ENCODE data around the gene DLL4.

DLL4 gene

DNA sequence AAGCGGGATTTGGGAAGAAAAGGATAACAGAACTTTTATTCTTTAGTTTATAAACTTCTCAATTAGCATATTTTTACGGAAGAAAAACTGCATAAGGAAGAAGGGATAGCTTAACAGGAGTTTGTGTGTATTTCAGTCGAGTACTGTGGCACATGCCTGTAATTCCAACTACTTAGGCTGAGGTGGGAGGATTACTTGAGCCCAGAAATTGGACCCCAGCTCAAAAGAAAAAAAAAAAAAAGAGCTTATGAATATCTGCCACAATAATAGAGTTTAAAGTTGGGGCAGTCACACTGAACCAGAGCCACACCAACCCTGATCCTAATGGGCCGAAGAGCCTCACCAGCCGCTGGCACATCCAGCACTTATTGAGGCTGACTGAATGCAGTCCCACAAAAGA lies 55.3 kb downstream of the DLL4 start:
- TF ChIP-seq, protein P1, sequence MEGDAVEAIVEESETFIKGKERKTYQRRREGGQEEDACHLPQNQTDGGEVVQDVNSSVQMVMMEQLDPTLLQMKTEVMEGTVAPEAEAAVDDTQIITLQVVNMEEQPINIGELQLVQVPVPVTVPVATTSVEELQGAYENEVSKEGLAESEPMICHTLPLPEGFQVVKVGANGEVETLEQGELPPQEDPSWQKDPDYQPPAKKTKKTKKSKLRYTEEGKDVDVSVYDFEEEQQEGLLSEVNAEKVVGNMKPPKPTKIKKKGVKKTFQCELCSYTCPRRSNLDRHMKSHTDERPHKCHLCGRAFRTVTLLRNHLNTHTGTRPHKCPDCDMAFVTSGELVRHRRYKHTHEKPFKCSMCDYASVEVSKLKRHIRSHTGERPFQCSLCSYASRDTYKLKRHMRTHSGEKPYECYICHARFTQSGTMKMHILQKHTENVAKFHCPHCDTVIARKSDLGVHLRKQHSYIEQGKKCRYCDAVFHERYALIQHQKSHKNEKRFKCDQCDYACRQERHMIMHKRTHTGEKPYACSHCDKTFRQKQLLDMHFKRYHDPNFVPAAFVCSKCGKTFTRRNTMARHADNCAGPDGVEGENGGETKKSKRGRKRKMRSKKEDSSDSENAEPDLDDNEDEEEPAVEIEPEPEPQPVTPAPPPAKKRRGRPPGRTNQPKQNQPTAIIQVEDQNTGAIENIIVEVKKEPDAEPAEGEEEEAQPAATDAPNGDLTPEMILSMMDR (conservative IDR thresholded peaks at IDR 0.05): no peak
- no peak for TF ChIP-seq ZFX (IDR thresholded peaks at IDR 0.05)
- H3K27ac ChIP-seq: no peak overlapping the region

DNA sequence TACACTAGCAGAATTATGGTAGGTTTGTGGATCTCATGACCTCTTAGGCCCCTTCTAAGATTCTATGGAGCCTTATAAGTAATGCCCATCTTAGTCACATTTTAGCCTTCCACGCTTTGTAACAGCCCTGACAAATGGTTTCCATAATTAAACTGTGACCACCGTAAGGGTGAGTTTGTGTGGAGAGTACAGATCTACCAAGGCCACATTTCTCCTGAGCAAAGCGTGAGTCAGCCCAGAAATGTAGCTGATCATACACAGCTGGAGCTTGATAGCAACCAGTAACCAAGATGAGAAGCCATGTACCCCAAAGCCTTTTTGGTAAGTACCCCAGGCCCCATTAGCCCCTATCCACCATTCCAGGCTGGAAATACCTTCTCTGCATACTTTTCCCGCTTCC lies 55.8 kb downstream of the DLL4 start:
- no peak overlapping the region for H3K27ac ChIP-seq
- TF ChIP-seq ZFX (IDR thresholded peaks at IDR 0.05): no peak
- TF ChIP-seq, protein P1 (conservative IDR thresholded peaks at IDR 0.05): no peak

DNA sequence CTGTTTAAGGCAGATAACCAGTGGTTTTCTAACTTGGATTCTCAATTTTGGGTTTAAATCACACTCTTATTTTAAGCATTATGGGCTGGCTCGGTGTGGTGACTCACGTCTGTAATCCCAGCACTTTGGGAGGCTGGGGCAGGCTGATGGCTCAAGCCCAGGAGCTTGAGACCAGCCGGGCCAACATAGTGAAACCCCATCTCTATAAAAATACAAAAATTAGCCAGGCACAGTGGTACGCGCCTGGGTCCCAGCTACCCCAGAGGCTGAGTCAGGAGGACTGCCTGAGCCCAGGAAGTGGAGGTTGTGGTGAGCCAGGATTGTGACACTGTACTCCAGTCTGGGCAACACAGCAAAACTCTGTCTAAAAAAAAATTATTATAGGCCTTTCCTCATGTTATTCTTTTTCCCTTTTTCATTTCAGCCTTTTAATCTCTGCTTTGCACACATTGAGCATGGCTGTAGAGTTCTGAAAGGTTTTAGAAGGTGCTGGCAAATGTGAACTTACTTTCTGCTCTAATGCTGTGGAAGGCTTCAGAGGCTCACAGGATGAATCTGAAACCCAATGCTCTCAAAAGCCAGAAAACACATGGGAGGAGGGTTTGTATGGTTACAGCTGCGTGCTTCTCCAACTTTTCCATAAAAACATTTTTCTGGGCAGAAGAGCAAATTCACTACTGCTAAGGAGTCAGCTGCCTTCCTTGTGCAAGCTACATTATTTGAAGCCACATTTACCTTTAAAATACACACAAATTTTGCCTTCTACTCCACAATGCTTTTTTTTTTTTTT lies 56.6 kb downstream of the DLL4 start:
- no peak overlapping the region for H3K27ac ChIP-seq
- TF ChIP-seq, protein P1 (conservative IDR thresholded peaks at IDR 0.05): no peak
- no peak for TF ChIP-seq ZFX (IDR thresholded peaks at IDR 0.05)

DNA sequence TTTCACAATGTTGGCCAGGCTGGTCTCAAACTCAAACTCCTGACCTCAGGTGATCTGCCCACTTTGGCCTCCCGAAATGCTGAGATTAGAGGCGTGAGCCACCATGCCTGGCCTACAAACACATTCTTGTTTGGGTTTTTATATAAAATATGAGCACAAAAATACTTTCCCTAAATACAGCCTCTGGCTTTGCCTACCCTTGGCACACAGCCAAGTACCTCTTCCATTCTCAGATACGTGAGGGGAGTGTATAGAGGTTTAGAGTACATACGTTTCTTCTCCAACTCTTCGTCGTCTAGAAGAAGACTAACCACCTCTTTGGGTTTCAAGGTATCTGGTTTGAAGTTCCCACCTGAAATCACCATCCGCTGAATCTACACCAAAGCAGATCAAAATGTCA lies 57.7 kb downstream of the DLL4 start:
- no peak for TF ChIP-seq ZFX (IDR thresholded peaks at IDR 0.05)
- TF ChIP-seq, protein P1 (conservative IDR thresholded peaks at IDR 0.05): no peak
- H3K27ac ChIP-seq: no peak overlapping the region

DNA sequence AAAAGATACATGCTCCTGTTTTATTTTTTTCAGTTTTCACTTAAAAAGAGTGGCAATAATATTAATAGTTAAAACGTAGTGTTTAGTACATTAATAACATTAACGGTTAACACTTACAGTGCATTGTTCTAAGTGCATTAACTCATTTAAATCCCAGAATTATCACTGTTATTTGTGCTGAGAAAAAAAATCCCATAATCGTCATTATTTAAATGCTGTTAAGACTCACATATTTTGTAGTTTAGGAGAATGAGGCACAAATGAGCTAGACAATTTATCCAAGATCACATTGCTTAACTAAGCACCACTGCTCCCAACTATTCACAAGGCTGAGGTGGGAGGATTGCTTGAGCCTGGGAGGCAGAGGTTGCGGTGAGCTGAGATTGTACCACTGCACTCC lies 59.0 kb downstream of the DLL4 start:
- TF ChIP-seq, protein P1 (conservative IDR thresholded peaks at IDR 0.05): no peak
- TF ChIP-seq ZFX (IDR thresholded peaks at IDR 0.05): no peak
- no peak overlapping the region for H3K27ac ChIP-seq

Data from C4-2B (cell line).